Panc1 (cell line): ENCODE results near the gene MTHFD2L. TPM values are rescaled to one million over a fixed set of nuclear protein-coding genes. Genes with fewer than 3 reads are reported as not detected.

Experiments used
- ATAC-seq: fragments of 200-7000 bp; cut with Tn5 transposase; 2 replicates; pipeline ENCODE4 v1.9.1; 2020; ENCODE audit warnings: mild to moderate bottlenecking, moderate library complexity
- BruUV-seq: library from RNA; stranded (reverse); fragments of 400-500 nt; replicated peaks from 2 replicates; lab custom pipeline; 2021; lab: Mats Ljungman, UMichigan
- CTCF ChIA-PET: fragments of 300-600 bp; sonication (Branson Sonifier 250); formaldehyde crosslinking; loops from one replicate; lab custom pipeline; 2022; ENCODE audit warnings: antibody characterized with exemption; lab: Charles Lee
- POLR2A ChIA-PET: fragments of 300-600 bp; sonication (Branson Sonifier 250); formaldehyde crosslinking; loops from one replicate; lab custom pipeline; 2022; ENCODE audit warnings: antibody characterized with exemption; lab: Charles Lee
- DNase-seq: peaks from one replicate; pipeline ENCODE4 v3.0.0-alpha.2; 2010; ENCODE audit warnings: low read depth, low spot score
- H3K27ac ChIP-seq: 2 replicates; pipeline ENCODE4 v1.5.1; 2011; ENCODE audit warnings: mild to moderate bottlenecking, low read length, inconsistent platforms
- H3K27me3 ChIP-seq: fragments of 200-500 bp; sonication (Bioruptor generic); 2 replicates; pipeline ENCODE4 v1.6.0; 2014; ENCODE audit warnings: low read length, inconsistent platforms; ENCODE audit not compliant: control insufficient read depth, insufficient read depth
- H3K36me3 ChIP-seq: fragments of 200-500 bp; sonication (Bioruptor generic); 2 replicates; pipeline ENCODE4 v1.5.1; 2014; ENCODE audit warnings: inconsistent platforms, mild to moderate bottlenecking, low read length, moderate library complexity; ENCODE audit not compliant: control insufficient read depth, insufficient read depth
- H3K4me1 ChIP-seq: 2 replicates; pipeline ENCODE4 v1.5.1; 2011; ENCODE audit warnings: inconsistent platforms, mild to moderate bottlenecking, low read length, moderate library complexity; ENCODE audit not compliant: control insufficient read depth, insufficient read depth
- H3K4me3 ChIP-seq, 2 experiments: 2 replicates each; pipeline ENCODE4 v1.5.1; 2011 to 2012; ENCODE audit warnings: low read depth in 2 of 2, low read length in 2 of 2, mild to moderate bottlenecking in 2 of 2, inconsistent platforms in 1 of 2, moderate library complexity in 1 of 2
- H3K9me3 ChIP-seq: fragments of 200-500 bp; sonication (Bioruptor generic); 2 replicates; pipeline ENCODE4 v1.5.1; 2014; ENCODE audit warnings: low read depth, mild to moderate bottlenecking, inconsistent platforms, low read length, moderate library complexity; ENCODE audit not compliant: control insufficient read depth, insufficient read depth
- POLR2AphosphoS5 ChIP-seq: IDR thresholded peaks from 2 replicates; pipeline ENCODE4 v1.6.1; 2012; ENCODE audit warnings: mild to moderate bottlenecking, low read depth, low read length, moderate library complexity
- SIN3A ChIP-seq: IDR thresholded peaks from 2 replicates; pipeline ENCODE4 v1.6.1; 2012; ENCODE audit warnings: low read depth, mild to moderate bottlenecking, low read length, moderate library complexity, borderline replicate concordance; ENCODE audit not compliant: insufficient read depth
- TCF7L2 ChIP-seq: IDR thresholded peaks from 2 replicates; pipeline ENCODE4 v1.6.1; 2011; ENCODE audit warnings: mild to moderate bottlenecking, low read depth, low read length, inconsistent platforms
- in situ Hi-C: cut with HindIII; loops from 2 replicates; pipeline ENCODE4 v1.10.0; 2016; ENCODE audit warnings: low sequenced_read_pairs, low pct_unique_long_range_greater_than_20kb
- intact Hi-C: fragments of 100-400 bp; cut with micrococcal nuclease; formaldehyde crosslinking; loops from one replicate; pipeline ENCODE4 v1.10.0; 2022; ENCODE audit not compliant: unreplicated experiment
- total RNA-seq: library from RNA; stranded (reverse); gene quantifications from one replicate; pipeline ENCODE4 v1.2.1, GENCODE V29; 2021; ENCODE audit not compliant: unreplicated experiment
- TF ChIP-seq, protein P1 (sequence below), 2 experiments: IDR thresholded peaks; 2 replicates each; pipeline ENCODE4 v1.6.1; 2011 to 2012; ENCODE audit warnings: low read depth in 2 of 2, control low read depth in 1 of 2, low read length in 1 of 2, mild to moderate bottlenecking in 1 of 2, moderate library complexity in 1 of 2; ENCODE audit not compliant: insufficient read depth in 1 of 2
- TF ChIP-seq, protein P2 (sequence below): fragments of 450-650 bp; IDR thresholded peaks from 2 replicates; pipeline ENCODE4 v1.5.1; 2017; ENCODE audit warnings: mild to moderate bottlenecking

MTHFD2L gene
- total RNA-seq, 1 experiment from 2014 or later = 6.6 TPM

DNA sequence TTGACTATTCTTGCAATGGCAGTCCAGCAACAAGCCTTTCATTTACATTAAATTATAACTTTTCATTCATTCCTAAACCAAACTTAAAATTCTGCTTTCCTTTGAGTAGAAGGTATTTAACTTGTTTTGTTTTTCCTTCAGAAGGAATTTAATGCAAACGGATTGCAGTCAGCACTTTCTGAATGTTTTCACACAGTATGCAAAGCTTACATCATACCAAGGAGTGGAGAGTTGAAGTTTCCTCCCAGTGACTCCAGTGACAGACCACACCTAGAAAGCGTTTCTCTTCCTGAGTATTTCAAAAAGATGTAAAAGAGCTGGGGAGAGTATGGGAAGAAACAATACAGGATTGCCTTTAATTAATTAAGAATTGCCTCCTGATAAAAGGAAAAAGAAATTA, 158.5 kb downstream of the MTHFD2L start:
- intact Hi-C loops (no loop called here), in situ Hi-C loops (no loop called here)
- TF ChIP-seq SIN3A = no peak
- TF ChIP-seq, protein P1, sequence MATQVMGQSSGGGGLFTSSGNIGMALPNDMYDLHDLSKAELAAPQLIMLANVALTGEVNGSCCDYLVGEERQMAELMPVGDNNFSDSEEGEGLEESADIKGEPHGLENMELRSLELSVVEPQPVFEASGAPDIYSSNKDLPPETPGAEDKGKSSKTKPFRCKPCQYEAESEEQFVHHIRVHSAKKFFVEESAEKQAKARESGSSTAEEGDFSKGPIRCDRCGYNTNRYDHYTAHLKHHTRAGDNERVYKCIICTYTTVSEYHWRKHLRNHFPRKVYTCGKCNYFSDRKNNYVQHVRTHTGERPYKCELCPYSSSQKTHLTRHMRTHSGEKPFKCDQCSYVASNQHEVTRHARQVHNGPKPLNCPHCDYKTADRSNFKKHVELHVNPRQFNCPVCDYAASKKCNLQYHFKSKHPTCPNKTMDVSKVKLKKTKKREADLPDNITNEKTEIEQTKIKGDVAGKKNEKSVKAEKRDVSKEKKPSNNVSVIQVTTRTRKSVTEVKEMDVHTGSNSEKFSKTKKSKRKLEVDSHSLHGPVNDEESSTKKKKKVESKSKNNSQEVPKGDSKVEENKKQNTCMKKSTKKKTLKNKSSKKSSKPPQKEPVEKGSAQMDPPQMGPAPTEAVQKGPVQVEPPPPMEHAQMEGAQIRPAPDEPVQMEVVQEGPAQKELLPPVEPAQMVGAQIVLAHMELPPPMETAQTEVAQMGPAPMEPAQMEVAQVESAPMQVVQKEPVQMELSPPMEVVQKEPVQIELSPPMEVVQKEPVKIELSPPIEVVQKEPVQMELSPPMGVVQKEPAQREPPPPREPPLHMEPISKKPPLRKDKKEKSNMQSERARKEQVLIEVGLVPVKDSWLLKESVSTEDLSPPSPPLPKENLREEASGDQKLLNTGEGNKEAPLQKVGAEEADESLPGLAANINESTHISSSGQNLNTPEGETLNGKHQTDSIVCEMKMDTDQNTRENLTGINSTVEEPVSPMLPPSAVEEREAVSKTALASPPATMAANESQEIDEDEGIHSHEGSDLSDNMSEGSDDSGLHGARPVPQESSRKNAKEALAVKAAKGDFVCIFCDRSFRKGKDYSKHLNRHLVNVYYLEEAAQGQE (IDR thresholded peaks at IDR 0.05; ENCODE audit: insufficient read depth in 1 of 2, low read depth in 2 of 2, low read length in 1 of 2) = no peak
- TF ChIP-seq TCF7L2 = no peak
- TF ChIP-seq, protein P2, sequence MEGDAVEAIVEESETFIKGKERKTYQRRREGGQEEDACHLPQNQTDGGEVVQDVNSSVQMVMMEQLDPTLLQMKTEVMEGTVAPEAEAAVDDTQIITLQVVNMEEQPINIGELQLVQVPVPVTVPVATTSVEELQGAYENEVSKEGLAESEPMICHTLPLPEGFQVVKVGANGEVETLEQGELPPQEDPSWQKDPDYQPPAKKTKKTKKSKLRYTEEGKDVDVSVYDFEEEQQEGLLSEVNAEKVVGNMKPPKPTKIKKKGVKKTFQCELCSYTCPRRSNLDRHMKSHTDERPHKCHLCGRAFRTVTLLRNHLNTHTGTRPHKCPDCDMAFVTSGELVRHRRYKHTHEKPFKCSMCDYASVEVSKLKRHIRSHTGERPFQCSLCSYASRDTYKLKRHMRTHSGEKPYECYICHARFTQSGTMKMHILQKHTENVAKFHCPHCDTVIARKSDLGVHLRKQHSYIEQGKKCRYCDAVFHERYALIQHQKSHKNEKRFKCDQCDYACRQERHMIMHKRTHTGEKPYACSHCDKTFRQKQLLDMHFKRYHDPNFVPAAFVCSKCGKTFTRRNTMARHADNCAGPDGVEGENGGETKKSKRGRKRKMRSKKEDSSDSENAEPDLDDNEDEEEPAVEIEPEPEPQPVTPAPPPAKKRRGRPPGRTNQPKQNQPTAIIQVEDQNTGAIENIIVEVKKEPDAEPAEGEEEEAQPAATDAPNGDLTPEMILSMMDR = no peak
- TF ChIP-seq POLR2AphosphoS5 = no peak
- POLR2A ChIA-PET = no interaction called here
- Histone ChIP-seq H3K9me3 (no peaks in the 10 kb centered on the region), H3K4me3 (no peak overlapping the region), H3K27me3 (no peaks in the 10 kb centered on the region), H3K36me3 (no peaks in the 10 kb centered on the region), H3K27ac (no peak overlapping the region), H3K4me1 (no peaks in the 10 kb centered on the region)
- ATAC-seq (no peak), DNase-seq (no peak)
- CTCF ChIA-PET = no interaction called here
- BruUV-seq = no TSS peak

DNA sequence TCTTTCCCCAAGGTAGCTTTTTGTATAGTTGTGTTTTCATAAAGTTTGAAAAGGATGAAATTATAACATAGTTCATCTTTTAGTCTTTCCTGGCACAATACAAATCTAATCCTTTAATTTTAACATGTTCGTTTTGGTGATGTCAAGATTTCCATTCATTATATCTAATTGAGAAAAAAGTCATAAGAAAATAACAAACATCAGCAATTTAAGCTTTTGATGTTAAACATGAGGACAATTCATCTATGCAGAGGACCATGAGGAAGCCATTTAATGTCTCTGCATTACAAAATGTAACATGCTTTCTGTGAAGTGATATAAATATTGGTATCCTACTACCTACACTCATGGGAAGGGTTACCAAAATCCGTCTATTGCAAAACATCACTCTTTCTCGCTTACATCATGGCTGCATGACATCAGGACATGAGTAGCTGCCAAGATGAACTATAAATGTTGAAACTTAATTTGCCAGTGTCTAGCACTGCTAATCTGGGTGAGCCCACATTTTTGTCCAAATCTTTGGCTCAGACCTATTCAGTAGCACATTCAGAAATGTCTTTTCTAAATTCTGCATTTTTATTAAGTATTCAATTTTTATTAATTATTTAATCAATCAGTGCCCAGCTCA, 159.8 kb downstream of the MTHFD2L start:
- CTCF ChIA-PET = no interaction called here
- intact Hi-C loops = no loop called here

More for the DNA sequence above, 159.8 kb downstream of the MTHFD2L start:
- DNase-seq (no peak), ATAC-seq (no peak)
- no TSS peak for BruUV-seq
- Histone ChIP-seq H3K27me3 (no peaks in the 10 kb centered on the region), H3K9me3 (no peaks in the 10 kb centered on the region), H3K4me1 (no peaks in the 10 kb centered on the region), H3K36me3 (no peaks in the 10 kb centered on the region), H3K4me3 (no peak overlapping the region), H3K27ac (no peak overlapping the region)
- POLR2A ChIA-PET = no interaction called here
- TF ChIP-seq, protein P1 (IDR thresholded peaks at IDR 0.05; ENCODE audit: insufficient read depth in 1 of 2, low read depth in 2 of 2, low read length in 1 of 2) = no peak
- TF ChIP-seq SIN3A (no peak), TCF7L2 (no peak), POLR2AphosphoS5 (no peak)
- TF ChIP-seq, protein P2 = no peak
- in situ Hi-C loops = no loop called here
